ENCODE data around the gene CCDC97.
A peak's percentile ranks its signal among the peaks of the same experiment; 100 is the strongest.

CCDC97 gene

GRCh38 chr19:41352609-41353465 lies 42.9 kb downstream of the CCDC97 start:
- H3K9me3 ChIP-seq (ENCODE audit: severe bottlenecking), result no peaks in the 10 kb centered on the region
- no peaks in the 10 kb centered on the region for H3K36me3 ChIP-seq
- H3K27me3 ChIP-seq (ENCODE audit: insufficient read depth, low read depth, severe bottlenecking), result peaks cover 10% of the 10 kb centered on the region
- DNase-seq, result peak; percentile 75
- H3K4me3 ChIP-seq (ENCODE audit: low read depth, low read length), result peak overlapping the region; percentile 57
- TF ChIP-seq, protein P1, sequence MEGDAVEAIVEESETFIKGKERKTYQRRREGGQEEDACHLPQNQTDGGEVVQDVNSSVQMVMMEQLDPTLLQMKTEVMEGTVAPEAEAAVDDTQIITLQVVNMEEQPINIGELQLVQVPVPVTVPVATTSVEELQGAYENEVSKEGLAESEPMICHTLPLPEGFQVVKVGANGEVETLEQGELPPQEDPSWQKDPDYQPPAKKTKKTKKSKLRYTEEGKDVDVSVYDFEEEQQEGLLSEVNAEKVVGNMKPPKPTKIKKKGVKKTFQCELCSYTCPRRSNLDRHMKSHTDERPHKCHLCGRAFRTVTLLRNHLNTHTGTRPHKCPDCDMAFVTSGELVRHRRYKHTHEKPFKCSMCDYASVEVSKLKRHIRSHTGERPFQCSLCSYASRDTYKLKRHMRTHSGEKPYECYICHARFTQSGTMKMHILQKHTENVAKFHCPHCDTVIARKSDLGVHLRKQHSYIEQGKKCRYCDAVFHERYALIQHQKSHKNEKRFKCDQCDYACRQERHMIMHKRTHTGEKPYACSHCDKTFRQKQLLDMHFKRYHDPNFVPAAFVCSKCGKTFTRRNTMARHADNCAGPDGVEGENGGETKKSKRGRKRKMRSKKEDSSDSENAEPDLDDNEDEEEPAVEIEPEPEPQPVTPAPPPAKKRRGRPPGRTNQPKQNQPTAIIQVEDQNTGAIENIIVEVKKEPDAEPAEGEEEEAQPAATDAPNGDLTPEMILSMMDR (IDR thresholded peaks at IDR 0.05; ENCODE audit: low read depth, low read length), result peak; percentile 47
- 0 out of 2 replicates have a peak overlapping the region, but pooled peaks have one; percentile 33 for H3K27ac ChIP-seq

DNA sequence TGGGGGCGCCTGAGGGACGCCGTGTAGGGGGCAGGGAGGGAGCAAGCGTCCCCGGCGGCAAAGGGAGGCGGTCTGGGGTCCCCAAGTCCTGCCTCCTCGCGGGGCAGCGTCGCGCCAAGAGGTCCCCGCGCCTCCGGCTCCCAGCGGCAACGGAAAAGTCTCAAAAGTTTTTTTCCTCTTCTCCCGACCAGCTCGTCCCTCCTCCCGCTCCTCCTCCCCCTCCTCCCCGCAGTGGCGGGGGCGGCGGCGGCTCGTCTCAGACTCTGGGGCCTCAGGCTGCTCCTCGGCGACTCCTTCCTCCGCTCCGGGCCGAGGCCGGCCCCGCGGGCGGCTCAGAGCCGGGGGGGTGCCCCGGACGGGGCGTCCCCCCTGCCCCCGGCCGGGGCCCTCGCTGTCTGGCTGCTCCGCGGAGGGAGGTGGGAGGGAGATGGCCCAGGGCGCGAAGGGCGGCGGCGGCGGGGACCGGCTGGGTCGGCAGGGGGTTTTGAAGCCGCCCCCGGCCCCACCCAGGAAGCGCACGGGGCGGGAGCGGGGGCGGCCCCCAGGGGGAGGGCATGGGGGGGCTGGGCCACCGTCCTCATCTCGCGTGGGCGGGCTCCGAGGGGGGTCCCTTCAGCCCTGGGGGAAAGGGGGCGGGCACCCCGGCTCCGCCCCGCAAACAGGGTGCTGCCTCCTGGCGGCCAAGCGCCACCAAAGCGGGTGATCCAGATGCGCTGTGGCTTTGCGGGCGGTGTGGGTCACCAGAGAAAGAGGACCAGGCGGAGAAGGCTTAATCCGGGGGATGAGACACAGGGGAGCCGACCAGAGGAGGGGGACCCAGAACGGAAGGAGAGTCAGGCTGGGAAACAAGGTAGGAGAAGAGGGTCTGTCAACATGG lies 43.7 kb downstream of the CCDC97 start, which contains the start of gene TGFB1:
TSS of gene TGFB1 (minus strand) at position 457 of the 877 bp plus-strand sequence. CDS start 878 bp downstream, outside the sequence.
- TF ChIP-seq, protein P1 (IDR thresholded peaks at IDR 0.05; ENCODE audit: low read depth, low read length), result peak; percentile 85
- 0 out of 2 replicates have a peak within 1 kb of the TSS, but pooled peaks have one; percentile 33 for H3K27ac ChIP-seq
- peaks cover 10% of the 10 kb centered on the region for H3K27me3 ChIP-seq (ENCODE audit: insufficient read depth, low read depth, severe bottlenecking)
- peak; percentile 88 for DNase-seq
- peak within 1 kb of the TSS; percentile 57 for H3K4me3 ChIP-seq (ENCODE audit: low read depth, low read length)
- no peaks in the 10 kb centered on the region for H3K36me3 ChIP-seq
- no peaks in the 10 kb centered on the region for H3K9me3 ChIP-seq (ENCODE audit: severe bottlenecking)

DNA sequence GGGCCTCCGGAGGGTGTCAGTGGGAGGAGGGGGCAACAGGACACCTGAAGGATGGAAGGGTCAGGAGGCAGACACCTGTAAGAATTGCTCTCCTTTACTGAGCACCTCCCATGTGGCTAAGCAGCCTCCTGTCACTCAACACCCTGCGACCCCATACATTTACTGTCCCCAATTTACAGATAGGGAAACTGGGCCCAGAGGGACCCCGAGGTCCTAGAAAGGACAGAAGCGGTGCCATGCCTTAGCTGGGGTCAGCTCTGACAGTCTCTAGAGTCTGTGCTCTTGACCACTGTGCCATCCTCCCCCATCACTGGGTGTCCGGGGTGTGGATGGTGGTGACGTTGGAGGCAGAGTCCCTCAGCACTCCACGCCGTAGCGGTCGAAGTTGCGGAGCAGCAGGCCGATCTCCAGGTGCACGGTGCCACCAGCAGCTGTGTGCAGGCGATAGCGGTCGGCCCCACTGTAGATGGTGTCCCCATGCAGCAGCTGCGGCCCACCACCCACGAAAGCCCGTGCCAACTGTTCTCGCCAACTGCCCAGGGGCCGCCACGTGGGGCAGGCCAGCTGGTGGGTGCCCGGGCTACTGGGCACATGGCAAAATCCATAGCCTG lies 44.5 kb downstream of the CCDC97 start:
- peak overlapping the region; percentile 57 for H3K4me3 ChIP-seq (ENCODE audit: low read depth, low read length)
- no peaks in the 10 kb centered on the region for H3K9me3 ChIP-seq (ENCODE audit: severe bottlenecking)
- H3K36me3 ChIP-seq, result no peaks in the 10 kb centered on the region
- TF ChIP-seq, protein P1 (IDR thresholded peaks at IDR 0.05; ENCODE audit: low read depth, low read length), result no peak
- H3K27ac ChIP-seq, result no peak overlapping the region
- H3K27me3 ChIP-seq (ENCODE audit: insufficient read depth, low read depth, severe bottlenecking), result peaks cover 10% of the 10 kb centered on the region
- no peak for DNase-seq

DNA sequence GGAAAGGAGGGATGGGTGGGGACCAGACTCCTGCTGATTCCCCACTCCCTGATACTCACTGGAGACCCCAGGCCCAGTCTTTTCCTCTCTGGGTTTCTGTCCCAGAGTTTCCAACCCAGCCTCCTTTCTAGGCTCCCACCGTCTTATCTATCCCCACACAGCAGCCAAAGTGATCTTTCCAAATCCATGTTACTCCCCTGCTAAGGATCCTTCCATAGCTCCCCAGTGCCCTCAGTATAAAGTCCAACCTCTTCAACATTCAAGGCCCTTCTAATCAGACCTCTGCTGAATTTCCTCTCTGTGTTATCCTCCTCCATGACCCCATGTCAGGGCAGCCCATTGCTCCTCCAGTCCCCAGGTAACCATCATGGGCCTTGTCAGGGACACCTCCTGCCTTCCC lies 45.1 kb downstream of the CCDC97 start:
- Histone ChIP-seq H3K27me3 (ENCODE audit: insufficient read depth, low read depth, severe bottlenecking) (peaks cover 10% of the 10 kb centered on the region), H3K27ac (no peak overlapping the region), H3K36me3 (no peaks in the 10 kb centered on the region), H3K4me3 (ENCODE audit: low read depth, low read length) (no peak overlapping the region), H3K9me3 (ENCODE audit: severe bottlenecking) (no peaks in the 10 kb centered on the region)
- TF ChIP-seq, protein P1 (IDR thresholded peaks at IDR 0.05; ENCODE audit: low read depth, low read length), result no peak
- no peak for DNase-seq

GRCh38 chr19:41355802-41356201 lies 45.8 kb downstream of the CCDC97 start:
- TF ChIP-seq, protein P1 (IDR thresholded peaks at IDR 0.05; ENCODE audit: low read depth, low read length), result no peak
- H3K27me3 ChIP-seq (ENCODE audit: insufficient read depth, low read depth, severe bottlenecking), result peaks cover 10% of the 10 kb centered on the region
- no peaks in the 10 kb centered on the region for H3K9me3 ChIP-seq (ENCODE audit: severe bottlenecking)
- no peak overlapping the region for H3K27ac ChIP-seq
- H3K36me3 ChIP-seq, result no peaks in the 10 kb centered on the region
- no peak overlapping the region for H3K4me3 ChIP-seq (ENCODE audit: low read depth, low read length)
- DNase-seq, result no peak
